Stomach (tissue), 9 donors: Measurements from ENCODE around the gene SPRED3. TPM values are rescaled to one million over a fixed set of nuclear protein-coding genes. Genes with fewer than 3 reads are reported as not detected.

Experiments used
- DNase-seq, 2 donors: peaks; one replicate each; pipeline versions ENCODE4 v3.0.0 to v3.0.0-alpha.2; 2013 to 2019
- H3K27ac ChIP-seq, 5 donors: fragments of 200-600 bp in 4 of 5; sonication (generic) in 4 of 5; one replicate each; pipeline ENCODE4 v1.5.1; 2013 to 2019; ENCODE audit warnings: mild to moderate bottlenecking in 1 of 5, moderate library complexity in 1 of 5
- H3K27me3 ChIP-seq, 3 donors: fragments of 200-600 bp; sonication (generic); one replicate each; pipeline ENCODE4 v1.5.1; 2017 to 2019; ENCODE audit warnings: mixed run types in 1 of 3
- H3K36me3 ChIP-seq, 4 donors: fragments of 200-600 bp; sonication (generic); 1 replicate in 3 of 4; 2 replicates in 1 of 4; pipeline ENCODE4 v1.5.1; 2016 to 2019
- H3K4me1 ChIP-seq, 4 donors: fragments of 200-600 bp; sonication (generic); one replicate each; pipeline ENCODE4 v1.5.1; 2016 to 2019
- H3K4me3 ChIP-seq, 4 donors: fragments of 200-600 bp; sonication (generic) in 3 of 4; one replicate each; pipeline ENCODE4 v1.5.1; 2016 to 2019; ENCODE audit warnings: mild to moderate bottlenecking in 1 of 4
- H3K9me3 ChIP-seq, 4 donors: fragments of 200-600 bp; sonication (generic); one replicate each; pipeline ENCODE4 v1.5.1; 2016 to 2019
- EP300 ChIP-seq: sonication (generic); formaldehyde crosslinking; IDR thresholded peaks from one replicate; pipeline ENCODE4 v1.6.1; 2017; ENCODE audit warnings: antibody characterized with exemption
- POLR2A ChIP-seq, 4 donors: fragments of 450-650 bp; IDR thresholded peaks; one replicate each; pipeline ENCODE4 v1.6.1; 2016; ENCODE audit warnings: antibody characterized with exemption in 4 of 4, control low read depth in 2 of 4, mild to moderate bottlenecking in 1 of 4, moderate library complexity in 1 of 4
- POLR2AphosphoS5 ChIP-seq, 3 donors: sonication (generic); formaldehyde crosslinking; IDR thresholded peaks; one replicate each; pipeline ENCODE4 v1.6.1; 2016; ENCODE audit warnings: antibody characterized with exemption in 3 of 3
- WGBS, 5 donors: extraction: QIAGEN DNeasy Blood & Tissue Kit in 3 of 5; methylation state at CpG; one replicate each; pipeline versions ENCODE4 v1.1.5 to v1.1.7; 2013 to 2018; 5-methylcytosine and 5-hydroxymethylcytosine counted together
- intact Hi-C: fragments of 100-400 bp; cut with DNase I; formaldehyde crosslinking; loops from one replicate; pipeline ENCODE4 v1.15.1; 2023; ENCODE audit warnings: low total_unique reads
- polyA plus RNA-seq, 3 donors: library from polyadenylated mRNA; stranded (reverse); fragments of 200-250 nt; gene quantifications; one replicate each; pipeline ENCODE4 v1.2.3, GENCODE V29; 2013
- total RNA-seq, 5 donors: library from RNA; depleted of rRNA; stranded (reverse); fragments of >200 nt; gene quantifications; one replicate each; pipeline versions ENCODE4 v1.1.0 to v1.2.3, GENCODE V29; 2014 to 2016
- TF ChIP-seq, protein P1 (sequence below), 7 experiments: fragments of 450-650 bp in 4 of 7; fragments of 200-600 bp in 3 of 7; sonication (generic) in 3 of 7; IDR thresholded peaks; one replicate each; pipeline ENCODE4 v1.5.1; 2016 to 2019; ENCODE audit warnings: antibody characterized with exemption in 7 of 7, control low read depth in 2 of 7, mild to moderate bottlenecking in 1 of 7
- donor health status: healthy with polysubstance abuse.
- donor health status: Bipolar disorder and iron deficiency.
- donor health status: healthy.

Gene SPRED3
- total and polyA plus RNA-seq, 8 donors, result 0.12 to 3.6 (median 0.99) TPM; not detected in 4

DNA sequence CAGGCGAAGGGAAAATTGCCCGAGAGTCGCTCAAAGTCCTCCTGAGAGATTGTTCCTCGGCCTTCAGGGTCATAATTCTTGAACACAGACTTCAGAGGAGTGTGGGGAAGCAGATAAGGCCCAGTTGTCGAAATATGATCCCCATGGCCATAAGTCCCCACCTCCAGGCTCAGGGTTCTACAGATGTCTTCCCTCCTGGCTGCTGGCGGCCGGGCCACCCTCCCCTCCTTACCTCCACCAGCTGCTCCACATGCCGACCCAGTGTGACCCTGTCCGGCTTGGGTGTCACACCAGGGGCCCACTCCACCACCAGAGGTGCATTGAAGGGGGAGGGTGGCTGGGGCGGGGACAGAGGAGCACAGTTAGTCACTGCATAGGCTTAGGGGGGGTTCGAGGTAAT, 24.5 kb downstream of the SPRED3 start:
- Histone ChIP-seq H3K4me1 (peaks cover 0 to 7% (median 6%) of the 10 kb centered on the region in 4 donors), H3K9me3 (no peaks in the 10 kb centered on the region), H3K36me3 (peaks cover 0 to 27% (median 12%) of the 10 kb centered on the region in 4 donors), H3K27ac (no peak overlapping the region), H3K4me3 (no peak overlapping the region), H3K27me3 (peaks cover 0 to 19% (median 4%) of the 10 kb centered on the region in 3 donors)
- intact Hi-C loops, result no loop called here
- 55 to 67% (median 63%) methylated on average over 10 to 11 of the region's 11 CpGs for WGBS, 5 donors
- no peak for TF ChIP-seq POLR2A (IDR thresholded peaks at IDR 0.05)
- TF ChIP-seq EP300, result no peak
- TF ChIP-seq POLR2AphosphoS5 (IDR thresholded peaks at IDR 0.05), result no peak
- TF ChIP-seq, protein P1, sequence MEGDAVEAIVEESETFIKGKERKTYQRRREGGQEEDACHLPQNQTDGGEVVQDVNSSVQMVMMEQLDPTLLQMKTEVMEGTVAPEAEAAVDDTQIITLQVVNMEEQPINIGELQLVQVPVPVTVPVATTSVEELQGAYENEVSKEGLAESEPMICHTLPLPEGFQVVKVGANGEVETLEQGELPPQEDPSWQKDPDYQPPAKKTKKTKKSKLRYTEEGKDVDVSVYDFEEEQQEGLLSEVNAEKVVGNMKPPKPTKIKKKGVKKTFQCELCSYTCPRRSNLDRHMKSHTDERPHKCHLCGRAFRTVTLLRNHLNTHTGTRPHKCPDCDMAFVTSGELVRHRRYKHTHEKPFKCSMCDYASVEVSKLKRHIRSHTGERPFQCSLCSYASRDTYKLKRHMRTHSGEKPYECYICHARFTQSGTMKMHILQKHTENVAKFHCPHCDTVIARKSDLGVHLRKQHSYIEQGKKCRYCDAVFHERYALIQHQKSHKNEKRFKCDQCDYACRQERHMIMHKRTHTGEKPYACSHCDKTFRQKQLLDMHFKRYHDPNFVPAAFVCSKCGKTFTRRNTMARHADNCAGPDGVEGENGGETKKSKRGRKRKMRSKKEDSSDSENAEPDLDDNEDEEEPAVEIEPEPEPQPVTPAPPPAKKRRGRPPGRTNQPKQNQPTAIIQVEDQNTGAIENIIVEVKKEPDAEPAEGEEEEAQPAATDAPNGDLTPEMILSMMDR (IDR thresholded peaks at IDR 0.05), result no peak
- no peak for DNase-seq

DNA sequence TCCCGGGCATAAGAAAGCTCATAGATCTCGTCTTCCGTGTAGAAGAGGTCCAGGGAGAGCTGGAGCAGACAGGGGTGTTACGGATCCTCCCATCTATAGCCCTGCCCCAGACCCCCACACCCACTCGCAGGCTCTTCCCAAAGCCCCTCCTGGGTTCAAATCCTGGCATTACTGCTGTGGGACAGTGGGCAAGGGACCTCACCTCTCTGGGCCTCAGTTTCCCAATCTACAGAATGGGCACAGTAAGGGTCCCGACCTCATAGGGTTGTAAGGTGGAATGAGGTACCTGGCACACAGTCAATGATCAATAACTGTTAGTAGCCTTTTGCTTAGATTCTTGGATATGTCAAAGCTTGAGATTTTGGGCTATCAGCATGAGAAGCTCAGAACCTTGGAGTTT, 24.9 kb downstream of the SPRED3 start:
- DNase-seq, result no peak
- WGBS, 5 donors, result 81 to 92% (median 89%) methylated on average over 6 of the region's 6 CpGs
- intact Hi-C loops, result no loop called here

DNA sequence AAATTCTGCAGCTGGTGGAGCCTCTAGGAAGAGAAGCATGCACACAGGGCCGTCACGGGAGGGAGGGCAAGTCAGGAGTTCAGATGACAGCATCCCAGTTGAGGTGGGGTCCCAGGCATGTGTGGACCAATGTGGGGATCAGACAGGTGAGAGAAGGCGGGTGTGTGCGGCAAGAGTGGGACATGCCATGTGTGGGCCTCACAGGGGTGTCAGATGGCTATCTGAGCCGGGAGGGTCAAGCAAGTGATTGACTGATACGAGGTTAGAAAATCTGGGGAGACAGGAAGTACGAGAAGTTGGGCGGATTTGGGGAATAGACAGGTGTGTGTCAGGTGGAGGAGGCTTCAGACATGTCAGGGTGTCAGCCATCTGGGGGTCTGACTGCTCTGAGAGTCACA, 28.6 kb downstream of the SPRED3 start:
- peaks cover 0 to 56% (median 23%) of the 10 kb centered on the region in 3 donors for H3K27me3 ChIP-seq
- no peak for DNase-seq
- peaks cover 0 to 13% (median 0%) of the 10 kb centered on the region in 4 donors for H3K36me3 ChIP-seq
- H3K9me3 ChIP-seq, result no peaks in the 10 kb centered on the region
- TF ChIP-seq POLR2AphosphoS5 (IDR thresholded peaks at IDR 0.05), result no peak
- TF ChIP-seq POLR2A (IDR thresholded peaks at IDR 0.05), result no peak
- no peak for TF ChIP-seq EP300
- TF ChIP-seq, protein P1 (IDR thresholded peaks at IDR 0.05), result no peak
- WGBS, 5 donors, result 73 to 81% (median 75%) methylated on average over 8 of the region's 8 CpGs
- intact Hi-C loops, result no loop called here
- no peak overlapping the region for H3K4me3 ChIP-seq
- H3K27ac ChIP-seq, result peak overlapping the region in 1 of 5 donors; percentile 70
- peaks cover 0 to 13% (median 11%) of the 10 kb centered on the region in 4 donors for H3K4me1 ChIP-seq

More for the DNA sequence above, 24.9 kb downstream of the SPRED3 start:
- H3K36me3 ChIP-seq, result peaks cover 0 to 22% (median 8%) of the 10 kb centered on the region in 4 donors
- no peak overlapping the region for H3K27ac ChIP-seq
- no peak for TF ChIP-seq EP300
- TF ChIP-seq, protein P1 (IDR thresholded peaks at IDR 0.05), result no peak
- TF ChIP-seq POLR2AphosphoS5 (IDR thresholded peaks at IDR 0.05), result no peak
- TF ChIP-seq POLR2A (IDR thresholded peaks at IDR 0.05), result no peak
- no peaks in the 10 kb centered on the region for H3K9me3 ChIP-seq
- no peak overlapping the region for H3K4me3 ChIP-seq
- peaks cover 0 to 12% (median 11%) of the 10 kb centered on the region in 4 donors for H3K4me1 ChIP-seq
- H3K27me3 ChIP-seq, result peaks cover 0 to 24% (median 8%) of the 10 kb centered on the region in 3 donors

DNA sequence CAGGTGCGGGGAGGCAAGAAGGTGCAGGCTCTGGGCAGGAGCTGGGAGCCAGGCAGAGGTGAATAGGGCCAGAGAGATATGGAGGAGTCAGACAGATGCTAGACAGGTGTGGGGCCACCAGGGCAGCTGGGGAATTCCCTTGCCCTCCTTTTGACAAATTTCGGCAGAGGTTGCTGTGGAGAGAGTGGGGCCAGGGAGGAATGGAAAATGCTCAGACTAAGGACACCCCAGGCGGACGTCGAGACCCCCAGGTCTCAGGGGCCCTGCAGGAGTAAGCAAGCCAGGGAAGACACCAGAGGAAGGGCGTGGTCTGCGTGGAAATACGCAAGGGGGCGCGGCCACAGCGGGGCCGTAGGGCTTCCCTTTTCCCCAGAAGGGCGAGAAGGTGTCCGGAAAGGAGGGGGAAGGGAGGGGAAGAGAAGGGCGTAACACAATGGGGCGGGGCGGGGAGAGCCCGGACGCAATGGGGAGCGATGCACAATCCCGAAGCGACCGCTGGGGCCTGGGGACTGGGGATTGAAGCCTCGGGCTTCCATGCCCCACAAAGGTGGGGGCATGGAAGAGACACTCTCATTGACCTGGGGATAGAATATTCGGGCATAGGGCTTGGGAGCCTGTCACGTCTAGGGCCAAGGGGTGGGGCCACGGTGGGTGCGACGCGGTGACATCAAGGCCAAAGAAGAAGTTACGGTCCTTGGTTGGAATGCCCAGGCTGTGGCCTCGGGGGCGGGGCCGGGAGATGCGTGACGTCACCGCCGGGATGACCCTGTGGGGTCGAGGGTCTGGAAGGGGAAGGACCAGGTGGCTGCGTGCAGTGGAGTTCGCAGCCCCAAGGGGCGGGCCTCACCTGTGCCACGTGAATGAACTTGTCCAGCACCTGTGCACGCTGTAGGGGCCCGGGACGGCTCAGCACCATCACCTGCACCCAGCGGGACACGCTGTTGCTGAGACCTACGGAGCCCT, 29.3 kb downstream of the SPRED3 start:
- H3K4me3 ChIP-seq, result peak overlapping the region; percentile 26 to 46 (median 34)
- peaks cover 0 to 6% (median 0%) of the 10 kb centered on the region in 4 donors for H3K36me3 ChIP-seq

More for the DNA sequence above, 29.3 kb downstream of the SPRED3 start:
- no peaks in the 10 kb centered on the region for H3K9me3 ChIP-seq
- WGBS, 5 donors, result 5 to 7% (median 6%) methylated on average over 31 to 49 of the region's 49 CpGs
- peak; percentile 63 to 86 for DNase-seq
- intact Hi-C loops, result no loop called here
- H3K4me1 ChIP-seq, result peaks cover 0 to 13% (median 11%) of the 10 kb centered on the region in 4 donors
- H3K27ac ChIP-seq, result peak overlapping the region in 2 of 5 donors; percentile 16 to 70
- TF ChIP-seq, protein P1 (IDR thresholded peaks at IDR 0.05), result no peak
- TF ChIP-seq EP300 (no peak), POLR2AphosphoS5 (IDR thresholded peaks at IDR 0.05) (no peak), POLR2A (IDR thresholded peaks at IDR 0.05) (no peak)
- peaks cover 0 to 62% (median 23%) of the 10 kb centered on the region in 3 donors for H3K27me3 ChIP-seq
